NCI-H510A (cell line): ENCODE results near the gene XCR1.
A peak's percentile ranks its signal among the peaks of the same experiment; 100 is the strongest.

Experiments
- DNase-seq: peaks from one replicate; lab custom pipeline; 2025; lab: John Stamatoyannopoulos, UW

The XCR1 gene

GRCh38 chr3:45984331-45985312 is 42.7 kb downstream of the XCR1 start:
- DNase-seq = no peak

- DNase-seq = no peak
Observed at GRCh38 chr3:45983770-45984169, 43.5 kb downstream of the XCR1 start.

GRCh38 chr3:45981346-45982074 is 45.8 kb downstream of the XCR1 start:
- no peak for DNase-seq

- DNase-seq = no peak
Observed at GRCh38 chr3:45980819-45981218, 46.5 kb downstream of the XCR1 start.

- DNase-seq = no peak
Observed at GRCh38 chr3:45980229-45980813, 47.0 kb downstream of the XCR1 start.

GRCh38 chr3:45979378-45979777 is 47.9 kb downstream of the XCR1 start:
- DNase-seq = no peak

- peak; percentile 76 for DNase-seq
Observed at GRCh38 chr3:45978006-45978761, 49.1 kb downstream of the XCR1 start.

- DNase-seq = no peak
Observed at GRCh38 chr3:45976191-45977091, 50.8 kb downstream of the XCR1 start.

- no peak for DNase-seq
Observed at GRCh38 chr3:45975686-45976085, 51.6 kb downstream of the XCR1 start.

GRCh38 chr3:45974686-45975085 is 52.6 kb downstream of the XCR1 start:
- no peak for DNase-seq

- DNase-seq = no peak
Observed at GRCh38 chr3:45972534-45973402, 54.5 kb downstream of the XCR1 start.

GRCh38 chr3:45969953-45970352 is 57.3 kb downstream of the XCR1 start:
- no peak for DNase-seq

GRCh38 chr3:45969116-45969515 is 58.2 kb downstream of the XCR1 start:
- no peak for DNase-seq

GRCh38 chr3:45968706-45969105 is 58.6 kb downstream of the XCR1 start:
- no peak for DNase-seq

- no peak for DNase-seq
Observed at GRCh38 chr3:45968149-45968548, 59.1 kb downstream of the XCR1 start.

- no peak for DNase-seq
Observed at GRCh38 chr3:45967724-45968123, 59.6 kb downstream of the XCR1 start.
